Measurements from ENCODE around the gene PGAP3.

- TF ChIP-seq POLR2A (IDR thresholded peaks at IDR 0.05): no peak
- TF ChIP-seq, protein P1, sequence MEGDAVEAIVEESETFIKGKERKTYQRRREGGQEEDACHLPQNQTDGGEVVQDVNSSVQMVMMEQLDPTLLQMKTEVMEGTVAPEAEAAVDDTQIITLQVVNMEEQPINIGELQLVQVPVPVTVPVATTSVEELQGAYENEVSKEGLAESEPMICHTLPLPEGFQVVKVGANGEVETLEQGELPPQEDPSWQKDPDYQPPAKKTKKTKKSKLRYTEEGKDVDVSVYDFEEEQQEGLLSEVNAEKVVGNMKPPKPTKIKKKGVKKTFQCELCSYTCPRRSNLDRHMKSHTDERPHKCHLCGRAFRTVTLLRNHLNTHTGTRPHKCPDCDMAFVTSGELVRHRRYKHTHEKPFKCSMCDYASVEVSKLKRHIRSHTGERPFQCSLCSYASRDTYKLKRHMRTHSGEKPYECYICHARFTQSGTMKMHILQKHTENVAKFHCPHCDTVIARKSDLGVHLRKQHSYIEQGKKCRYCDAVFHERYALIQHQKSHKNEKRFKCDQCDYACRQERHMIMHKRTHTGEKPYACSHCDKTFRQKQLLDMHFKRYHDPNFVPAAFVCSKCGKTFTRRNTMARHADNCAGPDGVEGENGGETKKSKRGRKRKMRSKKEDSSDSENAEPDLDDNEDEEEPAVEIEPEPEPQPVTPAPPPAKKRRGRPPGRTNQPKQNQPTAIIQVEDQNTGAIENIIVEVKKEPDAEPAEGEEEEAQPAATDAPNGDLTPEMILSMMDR (IDR thresholded peaks at IDR 0.05): no peak
Measured at GRCh38 chr17:39632153-39632941, 55.5 kb downstream of the PGAP3 start.

All from vagina (tissue), 2 donors.